ENCODE measurements around the gene CCT6B.

DNA sequence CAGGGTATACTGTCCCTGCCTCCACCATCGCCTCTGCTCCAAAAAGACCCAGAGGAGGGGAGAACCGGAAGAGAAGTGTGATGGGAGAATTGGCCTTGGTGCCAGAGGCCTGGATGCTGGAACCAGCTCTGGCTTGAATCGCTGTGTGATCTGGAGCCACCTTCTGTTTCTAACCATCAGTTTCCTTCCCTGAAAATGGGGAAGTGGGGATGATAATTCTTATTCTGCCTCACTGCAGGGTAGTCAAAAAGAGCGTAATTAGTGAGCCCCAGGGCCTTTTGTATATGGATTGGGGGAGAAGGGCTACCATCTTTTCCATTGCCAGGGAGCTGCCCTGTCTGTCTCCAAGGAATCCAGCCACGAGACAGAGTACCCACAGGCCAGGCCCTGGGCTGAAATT is 52.2 kb downstream of the CCT6B start:
- TF ChIP-seq, protein P1, sequence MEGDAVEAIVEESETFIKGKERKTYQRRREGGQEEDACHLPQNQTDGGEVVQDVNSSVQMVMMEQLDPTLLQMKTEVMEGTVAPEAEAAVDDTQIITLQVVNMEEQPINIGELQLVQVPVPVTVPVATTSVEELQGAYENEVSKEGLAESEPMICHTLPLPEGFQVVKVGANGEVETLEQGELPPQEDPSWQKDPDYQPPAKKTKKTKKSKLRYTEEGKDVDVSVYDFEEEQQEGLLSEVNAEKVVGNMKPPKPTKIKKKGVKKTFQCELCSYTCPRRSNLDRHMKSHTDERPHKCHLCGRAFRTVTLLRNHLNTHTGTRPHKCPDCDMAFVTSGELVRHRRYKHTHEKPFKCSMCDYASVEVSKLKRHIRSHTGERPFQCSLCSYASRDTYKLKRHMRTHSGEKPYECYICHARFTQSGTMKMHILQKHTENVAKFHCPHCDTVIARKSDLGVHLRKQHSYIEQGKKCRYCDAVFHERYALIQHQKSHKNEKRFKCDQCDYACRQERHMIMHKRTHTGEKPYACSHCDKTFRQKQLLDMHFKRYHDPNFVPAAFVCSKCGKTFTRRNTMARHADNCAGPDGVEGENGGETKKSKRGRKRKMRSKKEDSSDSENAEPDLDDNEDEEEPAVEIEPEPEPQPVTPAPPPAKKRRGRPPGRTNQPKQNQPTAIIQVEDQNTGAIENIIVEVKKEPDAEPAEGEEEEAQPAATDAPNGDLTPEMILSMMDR (IDR thresholded peaks at IDR 0.05 in 4 of 5, conservative IDR thresholded peaks at IDR 0.05 in 1 of 5): no peak
- no peak for TF ChIP-seq POLR2A (IDR thresholded peaks at IDR 0.05)
